Measurements from ENCODE around the gene RNASE12.
"Not testable (repeated sequence)": the region's sequence is repeated elsewhere in the genome, so short reads cannot be mapped to it uniquely, and the experiment has no call there.

Gene RNASE12

GRCh38 chr14:20578784-20579502 lies 12.2 kb downstream of the RNASE12 start:
- DNase-seq (ENCODE audit: low spot score): no peak

- DNase-seq (ENCODE audit: low spot score): no peak
Measured at GRCh38 chr14:20578325-20578724, 12.9 kb downstream of the RNASE12 start.

- DNase-seq (ENCODE audit: low spot score): not testable (repeated sequence)
Measured at GRCh38 chr14:20572382-20572990, 18.7 kb downstream of the RNASE12 start.

- DNase-seq (ENCODE audit: low spot score): not testable (repeated sequence)
Measured at GRCh38 chr14:20570720-20571119, 20.5 kb downstream of the RNASE12 start.

- DNase-seq (ENCODE audit: low spot score): not testable (repeated sequence)
Measured at GRCh38 chr14:20569865-20570264, 21.3 kb downstream of the RNASE12 start.

GRCh38 chr14:20569066-20569465 lies 22.1 kb downstream of the RNASE12 start:
- DNase-seq (ENCODE audit: low spot score): no peak

GRCh38 chr14:20568393-20568792 lies 22.8 kb downstream of the RNASE12 start:
- DNase-seq (ENCODE audit: low spot score): no peak

- not testable (repeated sequence) for DNase-seq (ENCODE audit: low spot score)
Measured at GRCh38 chr14:20567199-20567598, 24.0 kb downstream of the RNASE12 start.

GRCh38 chr14:20564501-20564997 lies 26.6 kb downstream of the RNASE12 start:
- no peak for DNase-seq (ENCODE audit: low spot score)

- DNase-seq (ENCODE audit: low spot score): no peak
Measured at GRCh38 chr14:20563971-20564370, 27.2 kb downstream of the RNASE12 start.

GRCh38 chr14:20560961-20561360 lies 30.2 kb downstream of the RNASE12 start, which contains the start of gene RNASE9:
Gene RNASE9, minus strand, starts transcription at chr14:20561047.
- DNase-seq (ENCODE audit: low spot score): no peak

GRCh38 chr14:20559461-20559904 lies 31.7 kb downstream of the RNASE12 start:
- no peak for DNase-seq (ENCODE audit: low spot score)

- DNase-seq (ENCODE audit: low spot score): no peak
Measured at GRCh38 chr14:20557212-20557542, 34.0 kb downstream of the RNASE12 start.

GRCh38 chr14:20556500-20557211 lies 34.5 kb downstream of the RNASE12 start:
- DNase-seq (ENCODE audit: low spot score): no peak

GRCh38 chr14:20555845-20556244 lies 35.3 kb downstream of the RNASE12 start:
- no peak for DNase-seq (ENCODE audit: low spot score)

GRCh38 chr14:20553024-20553423 lies 38.2 kb downstream of the RNASE12 start:
- no peak for DNase-seq (ENCODE audit: low spot score)

- DNase-seq (ENCODE audit: low spot score): no peak
Measured at GRCh38 chr14:20551606-20552005, 39.6 kb downstream of the RNASE12 start.

GRCh38 chr14:20550926-20551325 lies 40.2 kb downstream of the RNASE12 start:
- DNase-seq (ENCODE audit: low spot score): no peak

GRCh38 chr14:20548414-20549158 lies 42.6 kb downstream of the RNASE12 start:
- DNase-seq (ENCODE audit: low spot score): no peak

- DNase-seq (ENCODE audit: low spot score): no peak
Measured at GRCh38 chr14:20546877-20547276, 44.3 kb downstream of the RNASE12 start.

Measured in SW480 (cell line).